Measurements from ENCODE around the gene GTF2I.
A peak's percentile ranks its signal among the peaks of the same experiment; 100 is the strongest.
"Not testable (repeated sequence)": the region's sequence is repeated elsewhere in the genome, so short reads cannot be mapped to it uniquely, and the experiment has no call there.

GTF2I gene

GRCh38 chr7:74781746-74782145, 124.2 kb downstream of the GTF2I start:
- not testable (repeated sequence) for DNase-seq

- not testable (repeated sequence) for DNase-seq
Measured at GRCh38 chr7:74783595-74783994, 126.1 kb downstream of the GTF2I start.

- peak; percentile 3 for DNase-seq
Measured at GRCh38 chr7:74788369-74789150, 131.0 kb downstream of the GTF2I start.

GRCh38 chr7:74789200-74789736, 131.8 kb downstream of the GTF2I start:
- not testable (repeated sequence) for DNase-seq

- DNase-seq = not testable (repeated sequence)
Measured at GRCh38 chr7:74797848-74798622, 140.5 kb downstream of the GTF2I start.

GRCh38 chr7:74798644-74799043, 141.1 kb downstream of the GTF2I start:
- DNase-seq = not testable (repeated sequence)
